Thoracic aorta (tissue), 2 donors: ENCODE data around the gene ARID1B. TPM values are rescaled to one million over a fixed set of nuclear protein-coding genes. Genes with fewer than 3 reads are reported as not detected.

Source experiments
- ATAC-seq: fragments of 150-250 bp; one replicate; pipeline ENCODE4 v1.8.0; 2017; ENCODE audit warnings: low read depth; ENCODE audit not compliant: insufficient number of reproducible peaks, low FRiP score
- DNase-seq: peaks from one replicate; pipeline ENCODE4 v3.0.0-alpha.2; 2020; ENCODE audit warnings: low spot score
- H3K27ac ChIP-seq, 2 donors: fragments of 200-600 bp; sonication (generic); 1 replicate in 1 of 2; 2 replicates in 1 of 2; pipeline ENCODE4 v1.5.1; 2016; ENCODE audit warnings: mild to moderate bottlenecking in 2 of 2, moderate library complexity in 2 of 2
- H3K27me3 ChIP-seq: fragments of 200-600 bp; sonication (generic); replicated peaks from 2 replicates; pipeline ENCODE4 v1.6.0; 2016; ENCODE audit warnings: mild to moderate bottlenecking; ENCODE audit not compliant: insufficient read depth
- H3K36me3 ChIP-seq: fragments of 200-600 bp; sonication (generic); one replicate; pipeline ENCODE4 v1.5.1; 2016
- H3K4me1 ChIP-seq, 2 donors: fragments of 200-600 bp; sonication (generic); 1 replicate in 1 of 2; 2 replicates in 1 of 2; pipeline versions ENCODE4 v1.5.1 to v1.6.0; 2016; ENCODE audit warnings: low read depth in 2 of 2, mild to moderate bottlenecking in 1 of 2; ENCODE audit not compliant: control insufficient read depth in 1 of 2
- H3K4me3 ChIP-seq: fragments of 200-600 bp; sonication (generic); 2 replicates; pipeline ENCODE4 v1.5.1; 2016; ENCODE audit warnings: mild to moderate bottlenecking
- H3K9me3 ChIP-seq: fragments of 200-600 bp; sonication (generic); 2 replicates; pipeline ENCODE4 v1.5.1; 2016
- total RNA-seq, 2 donors: library from RNA; depleted of rRNA; stranded (reverse); fragments of >200 nt; gene quantifications; one replicate each; pipeline versions ENCODE4 v1.1.0 to v1.2.3, GENCODE V29; 2016
- TF ChIP-seq, protein P1 (sequence below): fragments of 200-600 bp; sonication (generic); IDR thresholded peaks from one replicate; pipeline ENCODE4 v1.5.1; 2019; ENCODE audit warnings: antibody characterized with exemption

ARID1B gene
- total RNA-seq, 2 donors from 2014 or later, result 120 to 158 TPM

DNA sequence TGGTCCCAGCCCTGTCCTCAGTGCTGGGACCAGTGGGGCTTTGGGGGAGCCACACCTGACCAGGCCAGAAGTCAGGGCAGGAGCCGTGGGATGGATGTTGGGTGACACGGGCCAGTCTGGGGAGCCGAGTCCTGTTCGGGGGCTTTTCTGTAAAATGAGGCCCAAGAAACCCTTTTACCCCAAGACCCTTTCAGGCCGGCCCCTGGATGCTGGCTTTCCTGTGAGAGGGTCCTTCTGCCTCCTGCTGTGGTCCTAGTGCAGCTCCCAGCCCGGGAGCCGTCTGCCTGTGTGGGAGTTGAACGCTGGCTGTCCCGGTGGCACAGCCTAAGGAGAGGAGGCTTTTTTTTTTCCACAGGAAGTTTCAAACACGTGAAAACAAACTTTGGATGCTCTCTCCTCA, 422.9 kb downstream of the ARID1B start:
- no peak for DNase-seq
- no peaks in the 10 kb centered on the region for H3K9me3 ChIP-seq
- ATAC-seq, result no peak
- H3K27ac ChIP-seq, result peak overlapping the region in 1 of 2 donors; percentile 40
- H3K36me3 ChIP-seq, result peaks cover 35% of the 10 kb centered on the region
- H3K4me1 ChIP-seq, result peaks cover 3 to 40% of the 10 kb centered on the region in 2 donors
- no peaks in the 10 kb centered on the region for H3K27me3 ChIP-seq
- H3K4me3 ChIP-seq, result peak overlapping the region; percentile 1
- TF ChIP-seq, protein P1, sequence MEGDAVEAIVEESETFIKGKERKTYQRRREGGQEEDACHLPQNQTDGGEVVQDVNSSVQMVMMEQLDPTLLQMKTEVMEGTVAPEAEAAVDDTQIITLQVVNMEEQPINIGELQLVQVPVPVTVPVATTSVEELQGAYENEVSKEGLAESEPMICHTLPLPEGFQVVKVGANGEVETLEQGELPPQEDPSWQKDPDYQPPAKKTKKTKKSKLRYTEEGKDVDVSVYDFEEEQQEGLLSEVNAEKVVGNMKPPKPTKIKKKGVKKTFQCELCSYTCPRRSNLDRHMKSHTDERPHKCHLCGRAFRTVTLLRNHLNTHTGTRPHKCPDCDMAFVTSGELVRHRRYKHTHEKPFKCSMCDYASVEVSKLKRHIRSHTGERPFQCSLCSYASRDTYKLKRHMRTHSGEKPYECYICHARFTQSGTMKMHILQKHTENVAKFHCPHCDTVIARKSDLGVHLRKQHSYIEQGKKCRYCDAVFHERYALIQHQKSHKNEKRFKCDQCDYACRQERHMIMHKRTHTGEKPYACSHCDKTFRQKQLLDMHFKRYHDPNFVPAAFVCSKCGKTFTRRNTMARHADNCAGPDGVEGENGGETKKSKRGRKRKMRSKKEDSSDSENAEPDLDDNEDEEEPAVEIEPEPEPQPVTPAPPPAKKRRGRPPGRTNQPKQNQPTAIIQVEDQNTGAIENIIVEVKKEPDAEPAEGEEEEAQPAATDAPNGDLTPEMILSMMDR, result no peak

DNA sequence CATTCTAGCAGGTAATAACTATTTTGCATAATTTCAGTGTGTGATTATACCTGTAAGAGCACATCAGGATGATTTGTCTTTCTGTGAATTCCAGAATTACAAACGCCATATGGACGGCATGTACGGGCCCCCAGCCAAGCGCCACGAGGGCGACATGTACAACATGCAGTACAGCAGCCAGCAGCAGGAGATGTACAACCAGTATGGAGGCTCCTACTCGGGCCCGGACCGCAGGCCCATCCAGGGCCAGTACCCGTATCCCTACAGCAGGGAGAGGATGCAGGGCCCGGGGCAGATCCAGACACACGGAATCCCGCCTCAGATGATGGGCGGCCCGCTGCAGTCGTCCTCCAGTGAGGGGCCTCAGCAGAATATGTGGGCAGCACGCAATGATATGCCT, 423.4 kb downstream of the ARID1B start:
- Histone ChIP-seq H3K4me3 (no peak overlapping the region), H3K9me3 (no peaks in the 10 kb centered on the region), H3K27me3 (no peaks in the 10 kb centered on the region), H3K4me1 (peaks cover 3 to 40% of the 10 kb centered on the region in 2 donors), H3K27ac (no peak overlapping the region), H3K36me3 (peaks cover 36% of the 10 kb centered on the region)
- no peak for DNase-seq
- no peak for ATAC-seq
- TF ChIP-seq, protein P1, result no peak

DNA sequence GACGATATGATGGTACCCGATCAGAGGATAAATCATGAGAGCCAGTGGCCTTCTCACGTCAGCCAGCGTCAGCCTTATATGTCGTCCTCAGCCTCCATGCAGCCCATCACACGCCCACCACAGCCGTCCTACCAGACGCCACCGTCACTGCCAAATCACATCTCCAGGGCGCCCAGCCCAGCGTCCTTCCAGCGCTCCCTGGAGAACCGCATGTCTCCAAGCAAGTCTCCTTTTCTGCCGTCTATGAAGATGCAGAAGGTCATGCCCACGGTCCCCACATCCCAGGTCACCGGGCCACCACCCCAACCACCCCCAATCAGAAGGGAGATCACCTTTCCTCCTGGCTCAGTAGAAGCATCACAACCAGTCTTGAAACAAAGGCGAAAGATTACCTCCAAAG, 423.9 kb downstream of the ARID1B start:
- peaks cover 3 to 40% of the 10 kb centered on the region in 2 donors for H3K4me1 ChIP-seq
- H3K9me3 ChIP-seq, result no peaks in the 10 kb centered on the region
- peaks cover 37% of the 10 kb centered on the region for H3K36me3 ChIP-seq
- H3K27me3 ChIP-seq, result no peaks in the 10 kb centered on the region
- DNase-seq, result no peak
- ATAC-seq, result no peak
- no peak overlapping the region for H3K27ac ChIP-seq
- TF ChIP-seq, protein P1, result no peak
- no peak overlapping the region for H3K4me3 ChIP-seq

DNA sequence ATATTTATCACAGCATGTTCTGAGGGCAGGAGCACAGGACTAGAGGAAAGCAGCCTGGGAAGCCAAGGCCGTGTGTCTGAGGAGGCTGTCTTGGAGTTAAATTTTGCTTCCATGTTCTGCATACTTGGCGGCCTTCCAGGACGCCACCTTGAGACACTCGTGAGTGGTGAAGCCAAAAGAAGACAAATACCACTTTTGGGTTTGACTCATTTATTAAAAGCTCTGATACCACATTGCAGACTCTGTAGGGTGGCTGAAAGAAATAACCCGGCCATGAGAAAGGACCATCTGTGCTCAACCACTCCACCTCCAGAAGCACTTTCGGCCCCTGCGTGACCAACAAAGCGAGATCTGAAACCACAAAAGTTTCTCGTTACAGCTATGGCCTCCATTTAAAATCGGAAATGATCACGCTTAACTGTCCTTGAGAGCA, 426.1 kb downstream of the ARID1B start:
- no peak for ATAC-seq
- Histone ChIP-seq H3K4me3 (no peak overlapping the region), H3K27ac (no peak overlapping the region), H3K9me3 (no peaks in the 10 kb centered on the region), H3K4me1 (peaks cover 3 to 37% of the 10 kb centered on the region in 2 donors), H3K36me3 (peaks cover 44% of the 10 kb centered on the region), H3K27me3 (no peaks in the 10 kb centered on the region)
- no peak for DNase-seq
- TF ChIP-seq, protein P1, result no peak

DNA sequence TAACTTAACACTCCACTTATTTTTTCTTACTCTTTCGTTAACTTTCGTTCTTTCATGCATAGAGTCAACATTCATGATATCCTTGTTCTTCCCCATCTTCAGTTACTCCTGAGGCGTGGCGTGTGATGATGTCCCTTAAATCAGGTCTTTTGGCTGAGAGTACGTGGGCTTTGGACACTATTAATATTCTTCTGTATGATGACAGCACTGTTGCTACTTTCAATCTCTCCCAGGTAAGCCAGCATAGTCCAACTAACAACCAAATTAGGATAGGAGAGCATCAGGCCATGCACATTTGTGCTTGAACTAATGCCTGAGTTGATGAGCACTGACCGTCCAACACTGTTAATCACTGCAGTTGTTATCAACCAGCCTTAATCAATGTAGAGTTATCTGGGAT, 426.6 kb downstream of the ARID1B start:
- peaks cover 3 to 33% of the 10 kb centered on the region in 2 donors for H3K4me1 ChIP-seq
- peaks cover 44% of the 10 kb centered on the region for H3K36me3 ChIP-seq
- TF ChIP-seq, protein P1, result no peak
- no peak overlapping the region for H3K4me3 ChIP-seq
- ATAC-seq (no peak), DNase-seq (no peak)
- no peaks in the 10 kb centered on the region for H3K9me3 ChIP-seq
- H3K27ac ChIP-seq, result no peak overlapping the region
- no peaks in the 10 kb centered on the region for H3K27me3 ChIP-seq
